ENCODE data around the gene MRPL33. TPM values are rescaled to one million over a fixed set of nuclear protein-coding genes. Genes with fewer than 3 reads are reported as not detected.
A peak's percentile ranks its signal among the peaks of the same experiment; 100 is the strongest.

MRPL33 gene
- polyA plus RNA-seq, 3 donors = 67.4 to 341 (median 331) TPM

- intact Hi-C loops (cut with micrococcal nuclease) = no loop called here
- Histone ChIP-seq H3K36me3 (replicated peaks in 1 of 2; ENCODE audit: control insufficient read depth in 1 of 2, insufficient read depth in 2 of 2, low read length in 2 of 2) (no peaks in the 10 kb centered on the region), H4K20me1 (ENCODE audit: insufficient read depth, low read length) (no peaks in the 10 kb centered on the region), H3K9me3 (replicated peaks in 1 of 2; ENCODE audit: control insufficient read depth in 1 of 2, insufficient read depth in 1 of 2, low read length in 2 of 2) (no peaks in the 10 kb centered on the region), H3K4me1 (ENCODE audit: control insufficient read depth in 1 of 2, insufficient read depth in 2 of 2, low read length in 2 of 2) (peaks cover 27% of the 10 kb centered on the region in 2 donors), H3K27ac (ENCODE audit: low read depth in 1 of 2, low read length in 2 of 2) (no peak overlapping the region), H3K9ac (ENCODE audit: insufficient read depth, low read length, poor library complexity, severe bottlenecking) (no peak overlapping the region), H3K79me2 (ENCODE audit: insufficient read depth, low read length) (no peaks in the 10 kb centered on the region), H3K4me3 (replicated peaks in 1 of 3; ENCODE audit: low read depth in 2 of 3, low read length in 3 of 3) (no peak overlapping the region), H3K27me3 (ENCODE audit: control insufficient read depth in 2 of 2, insufficient read depth in 2 of 2, low read length in 2 of 2) (no peaks in the 10 kb centered on the region), H3K4me2 (replicated peaks; ENCODE audit: extremely low read depth, low read length, poor library complexity, severe bottlenecking) (no peak overlapping the region), H2AFZ (ENCODE audit: insufficient read depth, low read depth, low read length, poor library complexity, severe bottlenecking) (no peak overlapping the region)
- H3K4me1 Mint-ChIP-seq = peaks cover 30% of the 10 kb centered on the region
- H3K9me3 Mint-ChIP-seq = peaks cover 0 to 14% (median 5%) of the 10 kb centered on the region in 7 donors
- peaks cover 0 to 6% of the 10 kb centered on the region in 2 donors for H3K36me3 Mint-ChIP-seq
- DNase-seq = no peak
- peaks cover 0 to 1% (median 0%) of the 10 kb centered on the region in 3 donors for H3K27me3 Mint-ChIP-seq (ENCODE audit: low read depth in 3 of 3)
- peak overlapping the region in 3 of 7 donors; percentile 26 to 51 (median 46) for H3K27ac Mint-ChIP-seq
- no peak for TF ChIP-seq CTCF (IDR thresholded peaks at IDR 0.05)
- WGBS (ENCODE audit: insufficient coverage) = 74% methylated on average over 3 of the region's 4 CpGs
- no peak overlapping the region for H3K4me3 Mint-ChIP-seq
Observed at GRCh38 chr2:27815860-27816438, 44.4 kb downstream of the MRPL33 start.

GRCh38 chr2:27822049-27822448, 50.5 kb downstream of the MRPL33 start:
- intact Hi-C loops (cut with micrococcal nuclease) = loop anchor here in 1 of 2 donors (10.0 kb wide), 1 partner anchor 47 kb away; the partner anchor contains the start of gene MRPL33
- no peak overlapping the region for H3K27ac ChIP-seq (ENCODE audit: low read depth in 1 of 2, low read length in 2 of 2)
- Mint-ChIP-seq H3K4me1 (peaks cover 28% of the 10 kb centered on the region), H3K4me3 (no peak overlapping the region), H3K27me3 (ENCODE audit: low read depth in 3 of 3) (peaks cover 0 to 1% (median 0%) of the 10 kb centered on the region in 3 donors), H3K9me3 (peaks cover 2 to 18% (median 5%) of the 10 kb centered on the region in 7 donors), H3K36me3 (peaks cover 3 to 6% of the 10 kb centered on the region in 2 donors), H3K27ac (peak overlapping the region in 1 of 7 donors; percentile 65)
- H3K4me1 ChIP-seq (ENCODE audit: control insufficient read depth in 1 of 2, insufficient read depth in 2 of 2, low read length in 2 of 2) = peaks cover 5 to 9% of the 10 kb centered on the region in 2 donors
- H4K20me1 ChIP-seq (ENCODE audit: insufficient read depth, low read length) = no peaks in the 10 kb centered on the region
- WGBS (ENCODE audit: insufficient coverage) = 100% methylated on average over 1 of the region's 1 CpG
- no peak for TF ChIP-seq CTCF (IDR thresholded peaks at IDR 0.05)
- no peak overlapping the region for H2AFZ ChIP-seq (ENCODE audit: insufficient read depth, low read depth, low read length, poor library complexity, severe bottlenecking)
- H3K4me2 ChIP-seq (replicated peaks; ENCODE audit: extremely low read depth, low read length, poor library complexity, severe bottlenecking) = no peak overlapping the region
- DNase-seq = no peak
- no peaks in the 10 kb centered on the region for H3K36me3 ChIP-seq (replicated peaks in 1 of 2; ENCODE audit: control insufficient read depth in 1 of 2, insufficient read depth in 2 of 2, low read length in 2 of 2)
- peaks cover 0 to 4% of the 10 kb centered on the region in 2 donors for H3K9me3 ChIP-seq (replicated peaks in 1 of 2; ENCODE audit: control insufficient read depth in 1 of 2, insufficient read depth in 1 of 2, low read length in 2 of 2)
- no peak overlapping the region for H3K4me3 ChIP-seq (replicated peaks in 1 of 3; ENCODE audit: low read depth in 2 of 3, low read length in 3 of 3)
- H3K79me2 ChIP-seq (ENCODE audit: insufficient read depth, low read length) = no peaks in the 10 kb centered on the region
- H3K27me3 ChIP-seq (ENCODE audit: control insufficient read depth in 2 of 2, insufficient read depth in 2 of 2, low read length in 2 of 2) = no peaks in the 10 kb centered on the region
- no peak overlapping the region for H3K9ac ChIP-seq (ENCODE audit: insufficient read depth, low read length, poor library complexity, severe bottlenecking)
